ENCODE results near the gene PLEKHN1. TPM values are rescaled to one million over a fixed set of nuclear protein-coding genes. Genes with fewer than 3 reads are reported as not detected.

Gene PLEKHN1
- total RNA-seq, 2 donors from 2014 or later: 1.5 to 4.6 TPM

- peak overlapping the region; percentile 93 for H3K27ac Mint-ChIP-seq
- TF ChIP-seq CTCF (conservative IDR thresholded peaks at IDR 0.05): no peak
- H3K9ac ChIP-seq (ENCODE audit: extremely low read depth, low read length, poor library complexity, severe bottlenecking): no peak overlapping the region
- H3K9me3 ChIP-seq (ENCODE audit: control insufficient read depth, low read length): no peaks in the 10 kb centered on the region
- H3K27ac ChIP-seq (ENCODE audit: low read depth, low read length): peak overlapping the region; percentile 5
- peak overlapping the region; percentile 55 for H3K4me3 ChIP-seq (ENCODE audit: low read length)
- 9 to 12% methylated on average over 24 to 36 of the region's 36 CpGs for WGBS, 2 experiments (ENCODE audit: insufficient coverage in 1 of 2, insufficient read length in 1 of 2)
- H3K36me3 ChIP-seq (ENCODE audit: control insufficient read depth, insufficient read depth, low read length): no peaks in the 10 kb centered on the region
- H3K9me3 Mint-ChIP-seq: no peaks in the 10 kb centered on the region
- peaks cover 14% of the 10 kb centered on the region for H3K36me3 Mint-ChIP-seq (ENCODE audit: low read depth)
- no peak for DNase-seq
- peaks cover 15% of the 10 kb centered on the region for H3K4me1 Mint-ChIP-seq
- peak overlapping the region; percentile 76 for H3K4me3 Mint-ChIP-seq
- peaks cover 15% of the 10 kb centered on the region for H3K27me3 ChIP-seq (ENCODE audit: control insufficient read depth, insufficient read depth, low read length, poor library complexity, severe bottlenecking)
- peaks cover 16% of the 10 kb centered on the region for H3K4me1 ChIP-seq (ENCODE audit: control insufficient read depth, insufficient read depth, low read length)
- peaks cover 24% of the 10 kb centered on the region for H3K27me3 Mint-ChIP-seq (ENCODE audit: insufficient read depth)
Observed at GRCh38 chr1:941015-941587, 25.2 kb upstream of the PLEKHN1 start.

- peaks cover 15% of the 10 kb centered on the region for H3K4me1 Mint-ChIP-seq
- H3K27ac ChIP-seq (ENCODE audit: low read depth, low read length): peak overlapping the region; percentile 5
- peak; percentile 91 for DNase-seq
- peak overlapping the region; percentile 93 for H3K27ac Mint-ChIP-seq
- no peak for TF ChIP-seq CTCF (conservative IDR thresholded peaks at IDR 0.05)
- peaks cover 15% of the 10 kb centered on the region for H3K36me3 Mint-ChIP-seq (ENCODE audit: low read depth)
- no peaks in the 10 kb centered on the region for H3K36me3 ChIP-seq (ENCODE audit: control insufficient read depth, insufficient read depth, low read length)
- H3K9ac ChIP-seq (ENCODE audit: extremely low read depth, low read length, poor library complexity, severe bottlenecking): peak overlapping the region; percentile 20
- H3K4me1 ChIP-seq (ENCODE audit: control insufficient read depth, insufficient read depth, low read length): peaks cover 16% of the 10 kb centered on the region
- peaks cover 21% of the 10 kb centered on the region for H3K27me3 Mint-ChIP-seq (ENCODE audit: insufficient read depth)
- whole genome bisulfite sequencing, 2 experiments (ENCODE audit: insufficient coverage in 1 of 2, insufficient read length in 1 of 2): 0 to 2% methylated on average over 10 to 98 of the region's 98 CpGs
- H3K9me3 Mint-ChIP-seq: no peaks in the 10 kb centered on the region
- peaks cover 13% of the 10 kb centered on the region for H3K27me3 ChIP-seq (ENCODE audit: control insufficient read depth, insufficient read depth, low read length, poor library complexity, severe bottlenecking)
- H3K4me3 ChIP-seq (ENCODE audit: low read length): peak overlapping the region; percentile 55
- H3K9me3 ChIP-seq (ENCODE audit: control insufficient read depth, low read length): no peaks in the 10 kb centered on the region
- H3K4me3 Mint-ChIP-seq: peak overlapping the region; percentile 76
Observed at GRCh38 chr1:941588-942383, 24.5 kb upstream of the PLEKHN1 start.

GRCh38 chr1:942411-942821, 23.9 kb upstream of the PLEKHN1 start:
- Mint-ChIP-seq H3K4me3 (peak overlapping the region; percentile 76), H3K9me3 (no peaks in the 10 kb centered on the region), H3K27me3 (ENCODE audit: insufficient read depth) (peaks cover 20% of the 10 kb centered on the region), H3K36me3 (ENCODE audit: low read depth) (peaks cover 20% of the 10 kb centered on the region), H3K4me1 (peaks cover 15% of the 10 kb centered on the region), H3K27ac (no peak overlapping the region)
- no peaks in the 10 kb centered on the region for H3K9me3 ChIP-seq (ENCODE audit: control insufficient read depth, low read length)
- 2% methylated on average over 48 of the region's 48 CpGs; no CpG with 5 or more reads in 1 of the 2 experiments for WGBS, 2 experiments (ENCODE audit: insufficient coverage in 1 of 2, insufficient read length in 1 of 2)
- peak overlapping the region; percentile 20 for H3K9ac ChIP-seq (ENCODE audit: extremely low read depth, low read length, poor library complexity, severe bottlenecking)
- peaks cover 16% of the 10 kb centered on the region for H3K4me1 ChIP-seq (ENCODE audit: control insufficient read depth, insufficient read depth, low read length)
- H3K27me3 ChIP-seq (ENCODE audit: control insufficient read depth, insufficient read depth, low read length, poor library complexity, severe bottlenecking): peaks cover 13% of the 10 kb centered on the region
- no peak overlapping the region for H3K27ac ChIP-seq (ENCODE audit: low read depth, low read length)
- DNase-seq: peak; percentile 78
- peaks cover 2% of the 10 kb centered on the region for H3K36me3 ChIP-seq (ENCODE audit: control insufficient read depth, insufficient read depth, low read length)
- peak overlapping the region; percentile 55 for H3K4me3 ChIP-seq (ENCODE audit: low read length)
- TF ChIP-seq CTCF (conservative IDR thresholded peaks at IDR 0.05): no peak
